K562 (cell line): Measurements from ENCODE around the gene PTRH2. TPM values are rescaled to one million over a fixed set of nuclear protein-coding genes. Genes with fewer than 3 reads are reported as not detected.

Source experiments
- ESRRB ChIP-seq: fragments of 250-450 bp; sonication (Bioruptor Pico); IDR thresholded peaks from 2 replicates; pipeline ENCODE4 v1.5.0; 2020; ENCODE audit warnings: mild to moderate bottlenecking, moderate library complexity, borderline replicate concordance
- FOXA3 ChIP-seq, 2 experiments: fragments of 450-650 bp in 1 of 2; sonication (generic) in 1 of 2; formaldehyde crosslinking; IDR thresholded peaks in 1 of 2; conservative IDR thresholded peaks in 1 of 2; 2 replicates each; pipeline versions ENCODE4 v1.4.0 to v1.8.0; 2020 to 2022; ENCODE audit warnings: mild to moderate bottlenecking in 2 of 2, missing genetic modification reagents in 1 of 2
- MTA2 ChIP-seq: fragments of 450-650 bp; IDR thresholded peaks from 2 replicates; pipeline ENCODE4 v1.6.1; 2016; ENCODE audit warnings: low read depth
- PATZ1 ChIP-seq: fragments of 250-450 bp; sonication (Bioruptor Pico); IDR thresholded peaks from 2 replicates; pipeline ENCODE4 v1.5.0; 2020; ENCODE audit warnings: mild to moderate bottlenecking, borderline replicate concordance
- POLR2AphosphoS5 ChIP-seq: IDR thresholded peaks from 2 replicates; pipeline ENCODE4 v1.6.1; 2011; ENCODE audit warnings: mild to moderate bottlenecking, low read depth, low read length, moderate library complexity; ENCODE audit not compliant: control insufficient read depth, insufficient read depth
- PRDM10 ChIP-seq: fragments of 450-650 bp; IDR thresholded peaks from 2 replicates; pipeline ENCODE4 v1.6.1; 2018; ENCODE audit not compliant: partially characterized antibody
- REST ChIP-seq, 2 experiments: fragments of 450-650 bp; formaldehyde crosslinking in 1 of 2; IDR thresholded peaks; 2 replicates each; pipeline versions ENCODE4 v1.4.0 to v1.6.1; 2014 to 2020; ENCODE audit warnings: mild to moderate bottlenecking in 2 of 2, borderline replicate concordance in 1 of 2, low read depth in 1 of 2
- SNAPC5 ChIP-seq: fragments of 250-450 bp; sonication (Bioruptor Pico); IDR thresholded peaks from 2 replicates; pipeline ENCODE4 v1.8.0; 2021; ENCODE audit warnings: moderate library complexity, mild to moderate bottlenecking, inconsistent platforms
- ZBTB8A ChIP-seq: fragments of 450-650 bp; IDR thresholded peaks from 2 replicates; pipeline ENCODE4 v1.6.1; 2018; ENCODE audit warnings: mild to moderate bottlenecking, moderate library complexity; ENCODE audit not compliant: partially characterized antibody
- ZNF253 ChIP-seq: fragments of 250-450 bp; sonication (Bioruptor Pico); conservative IDR thresholded peaks from 2 replicates; pipeline ENCODE4 v1.6.1; 2021; ENCODE audit warnings: mild to moderate bottlenecking
- ZNF740 ChIP-seq, 3 experiments: fragments of 200-800 bp in 1 of 3; sonication (Bioruptor generic) in 1 of 3; sonication (generic) in 1 of 3; formaldehyde crosslinking in 1 of 3; IDR thresholded peaks; 2 replicates each; pipeline versions ENCODE4 v1.6.1 to v1.8.0; 2016 to 2022; ENCODE audit warnings: mild to moderate bottlenecking in 2 of 3, missing compliant biosample characterization in 2 of 3, missing genetic modification characterization in 2 of 3, missing genetic modification reagents in 1 of 3
- polyA plus RNA-seq, 8 experiments: library from polyadenylated mRNA; depleted of rRNA in 4 of 8; stranded (reverse) in 5 of 8; unstranded in 3 of 8; fragments of >200 nt; fragmentation: Nextera tagmentation in 2 of 8; fragmentation: Illumina TruSeq in 1 of 8; extraction: Ambion mirVana in 2 of 8; extraction: Trizol in 1 of 8; gene quantifications; 2 replicates each; pipeline versions ENCODE4 v1.2.1 to v1.2.3, GENCODE V29; 2011 to 2014; ENCODE audit warnings: inconsistent platforms in 1 of 8, missing spikeins in 1 of 8
- total RNA-seq, 7 experiments: library from RNA; depleted of rRNA in 6 of 7; stranded (reverse); fragments of >200 nt in 6 of 7; fragmentation: Illumina TruSeq in 2 of 7; extraction: Trizol in 2 of 7; gene quantifications; 2 replicates each; pipeline versions ENCODE4 v1.2.1 to v1.2.3, GENCODE V29; 2011 to 2021; ENCODE audit warnings: low replicate concordance in 1 of 7

PTRH2 gene
- total and polyA plus RNA-seq, 9 of the 15 experiments (the other 6 are each of a cell fraction or from before 2014, with no cell fraction given), result 53.1 to 210 (median 126) TPM

- TF ChIP-seq REST (IDR thresholded peaks at IDR 0.05; ENCODE audit: borderline replicate concordance) (no peak), REST (CRISPR knock-in tag; IDR thresholded peaks at IDR 0.05; ENCODE audit: low read depth) (no peak), MTA2 (peak; percentile 95), ZNF740 (CRISPR knock-in tag; IDR thresholded peaks at IDR 0.05) (no peak), ZNF740 (tag; IDR thresholded peaks at IDR 0.05) (no peak), PATZ1 (CRISPR knock-in tag) (no peak), ESRRB (CRISPR knock-in tag) (no peak), ZBTB8A (no peak), ZNF253 (no peak), SNAPC5 (CRISPR knock-in tag) (no peak), POLR2AphosphoS5 (peak; percentile 98), PRDM10 (peak; percentile 11), FOXA3 (CRISPR knock-in tag; conservative IDR thresholded peaks at IDR 0.05 in 1 of 2, IDR thresholded peaks at IDR 0.05 in 1 of 2) (peak in 1 of 2 experiments; percentile 59; a peak in 2 of 4 replicates)
Measured at GRCh38 chr17:59684967-59685366, 22.3 kb downstream of the PTRH2 start (continued).
